Measurements from ENCODE around the gene MAN1A1.

GRCh38 chr6:119379809-119380208 lies 30.2 kb upstream of the MAN1A1 start:
- TF ChIP-seq CTCF (IDR thresholded peaks at IDR 0.05), result no peak
- TF ChIP-seq POLR2A (IDR thresholded peaks at IDR 0.05), result no peak

Measured in body of pancreas (tissue), 4 donors.